GM13976 (cell line): ENCODE measurements around the gene MOV10L1.

Experiments
- DNase-seq: peaks from one replicate; pipeline ENCODE4 v3.0.0; 2012; ENCODE audit warnings: low spot score
- CTCF ChIP-seq: IDR thresholded peaks from 2 replicates; pipeline ENCODE4 v1.5.1; 2012; ENCODE audit warnings: borderline replicate concordance, mild to moderate bottlenecking; ENCODE audit not compliant: insufficient read depth; ENCODE audit errors: extremely low read depth, missing control alignments, control extremely low read depth
- in situ Hi-C: fragments of 300-500 bp; cut with MboI; formaldehyde crosslinking; loops from one replicate; pipeline ENCODE4 v1.12.0; 2022; ENCODE audit warnings: low sequenced_read_pairs, mixed read lengths, inconsistent platforms; ENCODE audit not compliant: unreplicated experiment

The MOV10L1 gene

GRCh38 chr22:50060441-50061140 lies 29.2 kb upstream of the MOV10L1 start:
- TF ChIP-seq CTCF, result no peak
- in situ Hi-C loops, result no loop called here
- DNase-seq, result no peak

- no peak for DNase-seq
- TF ChIP-seq CTCF, result no peak
- in situ Hi-C loops, result no loop called here
Measured at GRCh38 chr22:50061141-50061823, 28.5 kb upstream of the MOV10L1 start.

- in situ Hi-C loops, result no loop called here
- no peak for TF ChIP-seq CTCF
- DNase-seq, result no peak
Measured at GRCh38 chr22:50061824-50062355, 27.9 kb upstream of the MOV10L1 start.

GRCh38 chr22:50062509-50063135 lies 27.2 kb upstream of the MOV10L1 start:
- in situ Hi-C loops, result no loop called here
- TF ChIP-seq CTCF, result no peak

GRCh38 chr22:50063589-50064393 lies 26.0 kb upstream of the MOV10L1 start:
- in situ Hi-C loops, result no loop called here
- TF ChIP-seq CTCF, result no peak
- DNase-seq, result no peak

More at GRCh38 chr22:50062509-50063135, 27.2 kb upstream of the MOV10L1 start:
- DNase-seq, result no peak

GRCh38 chr22:50064453-50064852 lies 25.4 kb upstream of the MOV10L1 start:
- DNase-seq, result no peak
- in situ Hi-C loops, result no loop called here
- TF ChIP-seq CTCF, result no peak
